Effector CD4-positive, alpha-beta T cell (primary cell): ENCODE measurements around the gene TMEM150B.
A peak's percentile ranks its signal among the peaks of the same experiment; 100 is the strongest.

Source experiments
- DNase-seq: peaks from one replicate; pipeline ENCODE4 v3.0.0-alpha.2; 2020

The TMEM150B gene

DNA sequence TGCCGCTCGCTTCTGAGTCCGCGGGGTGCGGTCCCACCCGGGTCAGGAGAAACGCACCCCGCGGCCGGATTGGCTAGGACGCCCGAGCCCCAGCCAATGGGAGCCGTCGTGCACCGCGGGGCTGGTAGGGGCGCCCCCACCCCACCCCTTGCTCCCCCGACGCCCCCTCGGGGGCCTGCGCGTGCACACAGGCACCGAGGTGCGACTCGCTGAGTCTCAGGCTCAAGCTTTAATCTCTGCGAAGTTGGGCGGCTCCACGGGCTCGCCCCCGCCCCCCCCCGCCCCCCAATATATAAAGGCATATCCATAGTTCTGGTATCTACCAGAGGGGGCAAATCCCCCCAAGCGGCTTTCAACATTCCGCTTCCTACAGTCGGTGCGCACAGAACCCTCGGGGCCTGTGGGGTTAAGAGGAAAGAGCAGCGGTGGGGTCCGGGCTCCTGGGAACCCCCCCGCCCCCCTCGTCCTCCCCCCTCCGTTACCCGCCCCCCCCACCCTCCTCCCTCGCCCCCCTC, 29.6 kb upstream of the TMEM150B start, which contains the start of gene COX6B2:
COX6B2 (minus strand) TSS at position 22 of the 515 bp plus-strand sequence. CDS start 198 bp downstream, outside the sequence.
- DNase-seq, result no peak

DNA sequence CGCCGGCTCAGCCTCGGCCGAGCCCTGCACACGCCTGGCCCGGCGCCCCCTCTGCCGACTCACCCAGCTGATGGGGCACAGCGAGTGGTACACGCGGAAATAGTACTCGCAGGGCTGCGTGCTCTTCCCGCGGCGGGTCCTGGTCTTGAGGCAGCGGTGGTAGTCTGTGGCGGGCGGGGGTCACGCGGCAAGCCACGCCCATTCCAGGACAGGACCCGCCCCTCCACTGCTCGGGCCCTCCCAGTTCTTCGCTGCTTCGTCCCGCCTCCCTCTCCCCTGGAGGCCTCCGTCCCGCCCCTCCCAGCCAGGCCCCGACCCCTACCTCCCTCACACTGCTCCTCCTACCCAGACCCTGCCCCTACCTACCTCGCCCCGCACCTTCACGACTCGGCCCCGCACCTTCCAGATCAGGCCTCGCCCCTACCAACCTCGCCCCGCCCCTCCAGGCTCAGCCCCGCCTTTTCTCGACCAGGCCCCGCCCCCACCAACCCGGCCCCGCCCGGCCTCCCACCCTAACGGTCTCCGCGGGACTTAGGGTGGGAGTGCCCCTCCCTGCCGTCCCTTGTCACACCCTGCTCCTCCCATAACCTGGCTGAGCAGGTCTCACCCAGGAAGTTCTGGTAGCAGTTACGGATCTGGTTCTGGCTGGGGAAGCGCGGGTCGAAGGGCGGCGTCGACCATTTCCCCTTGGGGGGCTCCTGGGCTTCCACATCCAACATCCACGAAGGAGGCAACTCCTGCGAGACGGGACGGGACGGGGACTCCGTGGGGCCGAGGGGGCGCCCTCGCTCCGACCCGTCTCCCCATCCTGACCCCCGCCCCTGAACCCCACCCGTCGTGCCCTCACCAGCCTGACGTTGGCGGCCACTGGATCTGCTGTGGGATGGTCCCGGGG, 28.9 kb upstream of the TMEM150B start:
- DNase-seq, result peak; percentile 55

DNA sequence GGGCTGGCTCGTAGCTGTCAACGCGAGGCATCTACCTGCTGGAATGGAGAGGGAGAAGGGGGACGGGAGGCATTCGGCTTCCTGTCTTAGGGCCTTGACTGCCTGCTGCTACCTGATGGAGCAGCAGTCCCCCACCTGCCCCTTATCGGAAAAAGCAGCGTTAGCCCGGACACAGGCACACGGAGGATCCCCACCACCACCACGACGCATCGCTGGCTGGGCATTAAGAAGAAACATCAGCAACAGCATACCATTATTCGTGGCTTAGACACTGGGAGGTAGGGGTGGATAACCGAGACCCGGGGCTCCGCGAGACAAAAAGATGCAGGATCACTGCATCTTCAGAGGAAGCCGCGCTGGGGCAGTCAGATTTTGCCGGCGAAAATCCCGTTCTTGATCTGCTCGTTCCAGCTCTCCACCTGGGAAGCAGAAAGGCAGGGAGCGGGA, 28.2 kb upstream of the TMEM150B start:
- DNase-seq, result no peak

- DNase-seq, result no peak
These were observed 27.5 kb upstream of the TMEM150B start for GRCh38 chr19:55352549-55353145.

DNA sequence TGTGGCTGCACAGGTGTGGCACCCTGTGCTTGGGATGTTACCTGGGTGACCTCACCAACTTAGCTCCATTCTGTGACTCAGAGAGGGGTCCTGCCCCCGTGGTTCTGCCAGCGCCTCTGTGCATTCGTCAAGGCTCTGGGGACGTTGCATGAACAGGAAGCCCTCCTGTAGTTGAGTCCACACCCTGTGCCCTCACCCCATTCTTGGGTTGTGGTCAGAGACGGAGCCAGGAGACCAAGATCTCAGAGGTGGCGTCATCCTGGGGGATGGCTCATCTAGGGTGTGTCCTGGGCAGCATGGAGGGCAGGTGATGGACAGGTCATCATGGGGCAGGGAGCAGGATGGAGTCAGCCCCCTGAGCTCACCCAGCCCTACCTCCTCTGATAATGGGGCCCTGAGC, 26.9 kb upstream of the TMEM150B start:
- DNase-seq, result no peak

GRCh38 chr19:55350620-55351315, 25.6 kb upstream of the TMEM150B start:
- no peak for DNase-seq

DNA sequence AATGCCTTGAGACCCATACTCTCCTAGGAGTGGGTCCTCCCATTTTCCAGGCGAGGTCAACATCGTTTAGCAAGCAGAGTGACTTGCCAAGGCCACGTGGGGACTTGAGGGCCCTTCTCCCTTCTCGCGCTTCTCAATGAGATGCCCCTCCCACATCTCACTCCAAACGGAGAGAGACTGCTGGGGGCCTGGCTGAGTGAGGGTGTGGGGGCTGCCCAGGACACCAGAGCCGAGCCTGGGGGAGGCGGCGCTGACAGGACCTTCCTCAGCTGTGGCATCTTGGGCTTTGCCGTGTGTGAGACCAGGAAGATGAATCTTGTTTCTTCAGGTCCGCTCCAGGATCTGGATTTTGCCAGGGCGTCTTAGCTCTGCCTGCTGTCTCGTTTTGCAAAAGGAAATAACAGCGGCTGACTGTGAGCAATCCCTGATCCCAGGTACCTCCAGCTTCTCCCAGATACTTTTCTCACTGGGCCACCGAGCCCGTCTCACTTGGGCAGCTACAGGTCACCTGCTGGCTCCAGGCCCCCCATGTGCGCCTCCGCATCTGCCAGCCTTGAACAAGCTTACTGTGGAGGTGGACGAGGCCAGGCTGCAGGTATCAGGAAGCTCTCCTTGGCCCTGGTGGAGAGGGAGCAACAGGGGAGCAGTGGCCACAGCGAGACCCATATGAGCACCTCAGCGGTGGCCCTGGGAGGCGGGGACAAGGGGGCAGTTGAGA, 23.3 kb upstream of the TMEM150B start:
- no peak for DNase-seq

- no peak for DNase-seq
These were observed 22.4 kb upstream of the TMEM150B start for GRCh38 chr19:55347442-55348009.

DNA sequence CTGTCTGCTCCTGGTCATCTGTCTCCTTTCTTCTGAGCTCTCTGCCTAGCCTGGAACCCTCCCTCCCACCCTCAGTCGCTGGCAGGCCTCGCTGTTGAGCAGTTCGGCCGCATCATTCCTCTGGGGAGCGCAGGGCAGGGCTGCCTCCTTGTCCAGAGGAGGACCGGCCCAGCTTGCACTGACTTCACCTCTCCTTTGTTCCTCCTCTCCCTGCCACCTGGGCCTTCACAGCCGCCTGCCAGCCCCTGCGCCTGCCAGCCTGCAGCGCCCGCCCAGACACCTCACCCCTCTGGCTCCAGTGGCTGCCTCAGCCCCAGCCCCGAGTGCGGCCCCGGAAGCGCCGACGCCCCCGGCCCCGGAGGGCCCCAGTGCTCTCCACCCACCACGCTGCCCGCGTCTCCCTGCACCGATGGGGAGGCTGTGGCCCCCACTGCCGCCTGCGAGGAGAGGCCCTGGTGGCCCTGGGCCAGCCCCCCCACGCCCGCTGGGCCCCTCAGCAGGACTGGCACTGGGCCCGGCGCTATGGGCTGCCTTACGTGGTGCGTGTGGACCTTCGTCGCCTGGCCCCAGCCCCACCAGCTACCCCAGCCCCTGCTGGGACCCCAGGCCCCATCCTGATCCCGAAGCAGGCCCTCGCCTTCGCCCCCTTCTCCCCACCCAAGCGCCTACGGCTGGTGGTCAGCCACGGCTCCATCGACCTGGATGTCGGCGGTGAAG, 21.7 kb upstream of the TMEM150B start:
- no peak for DNase-seq

DNA sequence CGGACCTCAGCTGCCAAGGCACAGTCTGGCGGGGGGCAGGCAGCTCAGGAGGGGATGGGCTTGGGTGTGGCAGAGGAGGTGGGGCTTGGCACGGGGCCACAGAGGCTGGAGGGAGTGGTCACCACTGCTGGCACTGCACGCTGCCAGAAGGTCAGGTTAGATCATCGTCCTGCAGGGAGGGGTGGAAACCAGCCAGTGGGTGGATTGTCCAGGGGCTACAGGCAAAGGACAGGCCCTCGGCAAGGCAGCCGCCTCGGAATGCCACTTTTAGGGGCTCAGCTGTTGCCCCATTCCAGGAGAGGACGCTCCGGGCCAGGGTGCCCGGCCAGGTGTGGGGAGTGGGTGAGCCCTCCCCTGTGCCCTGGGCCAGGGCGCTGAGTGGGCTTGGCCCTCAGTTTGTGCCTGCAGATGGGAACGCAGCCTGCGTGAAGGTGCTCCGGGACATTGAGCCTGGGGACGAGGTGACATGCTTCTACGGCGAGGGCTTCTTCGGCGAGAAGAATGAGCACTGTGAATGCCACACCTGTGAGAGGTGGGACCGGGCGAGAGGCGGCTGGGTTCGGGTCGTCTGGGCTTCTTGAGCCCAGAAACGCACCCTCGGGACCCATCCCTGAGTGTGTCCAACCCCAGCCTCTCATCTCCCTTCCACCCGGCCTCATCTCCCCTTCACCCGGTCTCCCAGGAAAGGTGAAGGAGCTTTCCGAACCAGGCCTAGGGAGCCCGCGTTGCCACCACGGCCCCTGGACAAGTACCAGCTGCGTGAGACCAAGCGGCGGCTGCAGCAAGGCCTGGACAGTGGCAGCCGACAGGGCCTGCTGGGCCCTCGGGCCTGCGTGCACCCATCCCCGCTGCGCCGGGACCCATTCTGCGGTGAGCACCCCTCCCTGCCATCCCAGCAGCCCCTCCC, 20.9 kb upstream of the TMEM150B start:
- no peak for DNase-seq

- no peak for DNase-seq
These were observed 20.1 kb upstream of the TMEM150B start for GRCh38 chr19:55345101-55345817.

DNA sequence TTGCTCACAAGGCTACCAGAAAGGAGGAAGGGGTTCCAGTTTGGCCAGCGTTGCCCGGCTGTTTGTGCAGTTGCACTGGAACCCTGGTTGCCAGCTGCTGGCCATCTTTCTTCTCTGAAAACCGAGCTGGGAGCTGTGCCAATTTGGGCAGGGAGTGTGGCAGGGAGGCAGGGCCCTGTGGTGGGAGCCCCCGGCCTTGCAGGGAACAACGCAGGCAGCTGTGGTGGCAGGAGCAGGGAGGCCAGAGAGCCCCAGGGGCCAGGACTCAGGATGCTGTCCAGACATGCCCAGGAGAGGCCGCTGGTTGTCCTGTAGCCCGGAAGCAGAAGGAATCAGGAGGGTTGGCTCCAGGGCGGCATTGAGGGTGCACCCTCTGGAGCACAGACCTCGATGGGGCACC, 19.3 kb upstream of the TMEM150B start:
- no peak for DNase-seq

GRCh38 chr19:55341595-55342531, 16.7 kb upstream of the TMEM150B start:
- no peak for DNase-seq

- no peak for DNase-seq
These were observed 16.0 kb upstream of the TMEM150B start for GRCh38 chr19:55341171-55341588.

DNA sequence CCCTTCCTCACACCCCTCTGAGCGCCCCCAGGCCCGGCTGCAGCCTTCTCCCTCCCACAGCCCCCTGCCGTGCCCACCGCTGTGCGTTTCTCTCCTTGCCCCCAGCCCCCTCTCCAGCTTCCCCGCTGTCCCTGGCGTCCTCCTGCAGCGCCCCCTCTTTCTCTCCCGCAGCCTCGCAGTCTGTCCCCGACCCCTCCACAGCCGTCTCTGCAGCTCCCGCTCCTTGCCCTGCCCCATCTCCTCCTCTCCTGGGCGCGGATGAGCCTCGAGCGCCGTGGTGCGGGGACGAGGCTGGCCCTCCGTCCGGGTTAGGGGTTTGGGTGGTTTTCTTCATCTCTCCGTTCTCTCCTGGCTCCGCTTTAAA, 15.6 kb upstream of the TMEM150B start:
- DNase-seq, result no peak

GRCh38 chr19:55339889-55340783, 15.0 kb upstream of the TMEM150B start:
- no peak for DNase-seq

GRCh38 chr19:55339105-55339888, 14.2 kb upstream of the TMEM150B start, which contains the start of gene KMT5C:
Gene KMT5C, plus strand, starts transcription at chr19:55339876. Its CDS starts 2,061 bp downstream, at chr19:55341937.
- DNase-seq, result peak; percentile 100
